GM18909 (cell line): ENCODE measurements around the gene AKR1A1.
"Not testable (repeated sequence)": the region's sequence is repeated elsewhere in the genome, so short reads cannot be mapped to it uniquely, and the experiment has no call there.

Experiments used
- ATAC-seq: cut with Tn5 transposase; IDR thresholded peaks from one replicate; pipeline ENCODE4 v1.9.1; 2021; ENCODE audit warnings: mild to moderate bottlenecking; ENCODE audit not compliant: unreplicated experiment, poor library complexity

AKR1A1 gene

GRCh38 chr1:45522324-45523104 is 28.1 kb upstream of the AKR1A1 start:
- no peak for ATAC-seq

GRCh38 chr1:45523516-45523915 is 27.1 kb upstream of the AKR1A1 start:
- ATAC-seq, result not testable (repeated sequence)

DNA sequence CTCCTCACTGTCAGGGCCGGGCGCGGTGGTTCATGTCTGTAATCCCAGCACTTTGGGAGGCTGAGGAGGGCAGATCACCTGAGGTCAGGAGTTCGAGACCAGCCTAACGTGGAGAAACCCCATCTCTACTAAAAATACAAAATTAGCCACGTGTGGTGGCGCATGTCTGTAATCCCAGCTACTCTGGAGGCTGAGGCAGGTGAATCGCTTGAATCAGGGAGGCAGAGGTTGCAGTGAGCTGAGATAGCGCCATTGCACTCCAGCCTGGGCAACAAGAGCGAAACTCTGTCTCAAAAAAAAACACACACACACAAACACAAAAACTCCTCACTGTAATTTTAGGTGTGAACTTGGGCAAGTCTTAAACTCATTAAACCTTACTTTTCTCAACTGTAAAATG is 26.7 kb upstream of the AKR1A1 start:
- ATAC-seq, result not testable (repeated sequence)

GRCh38 chr1:45526135-45526644 is 24.4 kb upstream of the AKR1A1 start:
- no peak for ATAC-seq

GRCh38 chr1:45530632-45531135 is 19.9 kb upstream of the AKR1A1 start:
- ATAC-seq, result no peak

DNA sequence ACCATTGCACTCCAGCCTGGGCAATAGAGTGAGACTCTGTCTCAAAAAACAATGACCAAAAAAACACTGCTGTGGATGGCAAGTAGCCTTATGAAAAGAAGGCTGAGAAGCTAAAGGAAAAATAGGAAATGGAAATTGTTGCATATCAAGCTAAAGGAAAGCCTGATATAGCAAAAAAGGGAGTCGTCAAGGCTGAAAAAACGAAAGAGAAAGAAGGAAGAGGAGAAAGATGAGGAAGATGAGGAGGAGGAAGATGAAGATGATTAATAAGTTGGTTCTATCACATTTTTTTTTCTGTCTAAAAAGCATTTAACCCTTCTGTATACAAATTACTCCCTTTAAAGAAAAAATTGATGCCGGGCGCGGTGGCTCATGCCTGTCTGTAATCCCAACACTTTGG is 18.8 kb upstream of the AKR1A1 start:
- ATAC-seq, result no peak

GRCh38 chr1:45535988-45536766 is 14.4 kb upstream of the AKR1A1 start:
- no peak for ATAC-seq

- no peak for ATAC-seq
These were observed 13.7 kb upstream of the AKR1A1 start for GRCh38 chr1:45536886-45537285.

DNA sequence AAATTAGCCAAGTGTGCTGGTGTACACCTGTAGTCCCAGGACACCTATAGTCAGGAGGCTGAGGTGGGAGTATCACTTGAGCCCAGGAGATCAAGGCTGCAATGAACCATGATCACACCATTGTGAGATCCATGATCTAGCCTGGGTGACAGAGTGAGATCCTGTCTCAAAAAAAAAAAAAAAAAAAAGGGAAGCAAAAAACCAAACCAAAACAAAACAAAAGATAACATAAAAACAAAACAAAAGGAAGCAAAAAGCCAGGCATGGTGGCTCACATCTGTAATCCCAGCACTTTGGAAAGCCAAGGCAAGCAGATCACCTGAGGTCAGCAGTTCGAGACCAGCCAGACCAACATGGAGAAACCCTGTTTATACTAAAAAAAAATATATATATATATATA is 9.4 kb upstream of the AKR1A1 start:
- no peak for ATAC-seq

DNA sequence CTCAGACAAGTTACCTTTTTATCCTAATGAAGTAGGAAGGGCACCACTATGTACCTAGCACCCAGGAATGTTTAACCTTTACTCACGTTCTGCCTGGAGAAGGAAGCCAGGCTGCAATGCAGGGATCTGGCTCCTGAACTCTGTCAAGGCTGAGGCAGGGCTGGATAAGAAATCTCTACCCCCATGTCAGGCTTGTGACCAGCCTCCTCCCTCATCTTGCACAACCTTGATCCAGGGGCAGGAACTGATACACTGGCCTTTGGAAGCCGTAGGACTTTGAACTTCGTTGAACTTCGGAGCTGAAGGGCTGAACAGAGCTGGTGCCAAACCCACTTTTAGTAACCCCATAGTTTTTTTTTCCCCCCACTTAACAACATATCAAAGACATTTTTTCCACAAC is 8.0 kb upstream of the AKR1A1 start:
- no peak for ATAC-seq

DNA sequence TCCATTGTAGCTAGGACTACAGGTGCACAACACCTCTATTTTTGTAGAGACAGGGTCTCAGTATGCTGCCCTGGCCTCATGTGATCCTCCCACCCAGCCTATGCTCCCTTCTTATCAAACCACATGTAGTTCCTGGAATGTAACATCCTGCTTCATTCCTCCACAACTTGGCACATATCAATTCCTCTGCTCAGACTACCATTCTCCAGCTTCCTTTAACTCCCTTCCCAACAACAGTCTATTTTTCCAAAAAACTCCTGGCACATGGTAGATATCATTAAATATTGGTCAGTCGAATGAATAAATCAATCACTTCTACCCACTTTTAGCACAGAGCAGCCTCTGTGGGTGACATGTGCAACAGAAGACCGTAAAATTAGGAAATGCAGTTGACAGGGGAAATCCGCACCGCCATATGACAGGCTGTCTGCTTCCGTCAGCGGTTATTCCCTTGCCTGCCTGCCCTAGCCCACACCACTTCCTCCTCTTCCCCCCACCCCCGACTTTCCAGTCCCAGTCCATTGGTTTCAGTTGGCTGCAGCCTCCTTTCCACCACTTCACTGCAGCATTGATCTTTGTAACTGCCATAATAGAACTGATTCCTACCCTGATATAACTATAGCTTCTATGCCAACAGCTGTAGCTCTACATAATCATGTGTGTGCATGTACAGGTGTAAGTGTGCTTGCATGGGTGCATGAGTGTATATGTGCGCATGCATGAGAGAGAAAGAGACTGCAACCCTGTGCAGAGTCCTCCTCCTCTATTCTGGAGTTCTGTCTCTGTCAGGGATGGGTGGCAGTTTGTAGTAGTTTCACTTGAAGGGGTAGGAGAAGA is 6.8 kb upstream of the AKR1A1 start:
- ATAC-seq, result peak; percentile 54

DNA sequence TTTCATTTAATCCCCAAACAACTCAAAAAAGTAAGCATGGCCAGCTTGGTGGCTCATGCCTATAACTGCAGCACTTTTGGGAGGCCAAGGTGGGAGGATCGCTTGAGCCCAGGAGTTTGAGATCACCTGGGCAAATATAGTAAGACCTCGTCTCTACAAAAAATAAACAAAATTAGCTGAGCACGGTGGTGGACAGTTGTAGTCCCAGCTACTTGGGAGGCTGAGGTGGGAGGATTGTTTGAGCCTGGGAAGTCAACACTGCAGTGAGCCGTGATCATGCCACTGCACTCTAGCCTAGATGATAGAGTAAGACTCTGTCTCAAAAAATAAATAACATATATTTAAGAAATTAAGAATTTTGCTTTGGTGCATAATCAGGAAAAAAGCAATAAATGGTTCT is 6.1 kb upstream of the AKR1A1 start:
- ATAC-seq, result no peak

DNA sequence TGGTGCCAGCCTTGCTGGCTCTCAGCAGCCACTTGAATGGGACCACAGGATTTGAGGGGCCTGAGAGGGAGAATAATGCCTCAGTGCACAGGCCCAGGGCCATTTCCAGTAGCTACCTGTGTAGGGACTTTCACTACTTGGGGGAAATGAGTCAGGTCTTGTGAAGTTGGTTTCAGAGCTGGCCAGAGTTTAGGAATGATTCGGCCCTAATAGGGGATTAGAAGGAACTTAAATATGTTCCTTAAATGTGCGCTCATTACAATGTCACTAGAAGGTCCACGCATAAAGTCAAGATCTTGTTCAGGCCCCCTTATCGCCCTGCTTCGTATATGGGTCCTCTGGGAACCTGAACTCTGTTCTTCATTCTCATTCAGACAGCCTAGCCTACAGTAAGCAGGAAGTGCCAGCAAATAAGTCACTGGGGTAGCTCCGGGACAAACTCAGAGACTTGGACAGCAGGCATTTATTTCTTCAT is 5.6 kb upstream of the AKR1A1 start:
- peak; percentile 63 for ATAC-seq

- peak; percentile 9 for ATAC-seq
These were observed 4.9 kb upstream of the AKR1A1 start for GRCh38 chr1:45545553-45546310.

GRCh38 chr1:45551684-45552083 is 1.1 kb downstream of the AKR1A1 start:
- ATAC-seq, result no peak

DNA sequence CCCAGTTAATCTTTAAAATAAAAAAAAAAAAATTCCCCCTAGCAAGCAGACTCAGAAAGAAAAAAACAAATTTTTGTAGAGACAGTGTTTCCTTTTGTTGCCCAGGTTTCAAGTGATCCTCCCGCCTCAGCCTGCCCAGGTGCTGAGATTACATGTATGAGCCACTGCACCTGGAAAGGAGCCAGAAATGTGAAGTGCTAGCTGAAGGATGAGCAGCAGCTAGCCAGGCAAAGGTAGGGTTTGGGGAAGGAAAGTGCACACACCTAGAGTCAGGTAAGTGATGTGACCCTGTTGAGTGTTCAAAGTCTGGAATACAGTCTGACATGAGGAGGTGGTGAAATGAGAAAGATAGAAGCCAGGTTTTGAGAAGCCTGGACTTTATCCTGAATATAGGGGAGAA is 1.7 kb downstream of the AKR1A1 start:
- no peak for ATAC-seq

DNA sequence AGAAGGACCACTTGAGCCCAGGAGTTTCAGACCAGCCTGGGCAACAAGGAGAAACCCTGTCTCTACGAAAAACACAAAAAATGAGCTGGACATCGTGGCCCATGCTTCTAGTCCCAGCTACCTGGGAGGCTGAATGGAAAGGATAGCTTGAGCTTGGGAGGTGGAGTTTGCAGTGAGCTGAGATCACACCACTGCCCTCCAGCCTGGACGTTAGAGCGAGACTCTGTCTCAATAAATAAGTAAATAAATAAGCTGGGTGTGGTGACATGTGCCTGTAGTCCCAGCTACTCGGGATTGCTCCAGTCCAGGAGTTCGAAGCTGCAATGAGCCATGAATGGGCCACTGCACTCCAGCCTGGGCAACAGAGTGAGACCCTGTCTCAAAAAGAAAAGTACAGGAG is 3.6 kb downstream of the AKR1A1 start:
- ATAC-seq, result no peak

DNA sequence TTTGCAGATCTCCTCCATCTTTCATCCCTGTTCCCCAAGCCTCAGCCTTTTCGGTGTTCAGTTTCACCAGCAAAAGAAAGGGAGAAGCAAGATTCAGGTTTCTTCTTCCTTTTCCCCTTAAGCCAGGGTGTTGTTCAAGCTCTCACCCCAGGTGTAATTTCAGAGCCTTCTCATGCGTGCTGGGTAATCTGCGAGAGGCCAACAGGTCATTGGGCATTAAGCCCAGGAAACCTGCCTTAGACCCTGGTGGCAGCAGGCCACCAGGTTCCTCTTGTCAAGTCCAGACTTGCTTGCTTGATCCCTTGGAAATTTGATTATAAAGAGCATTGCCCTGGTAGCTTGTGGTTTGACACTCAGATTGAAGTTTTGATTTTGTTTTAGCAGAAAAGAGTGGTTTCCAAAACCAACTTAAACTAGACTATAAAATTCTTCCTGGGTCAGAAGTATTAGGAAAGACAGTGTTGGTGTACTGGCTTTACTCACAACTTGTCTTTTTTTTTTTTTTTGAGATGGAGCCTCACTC is 6.9 kb downstream of the AKR1A1 start:
- no peak for ATAC-seq

DNA sequence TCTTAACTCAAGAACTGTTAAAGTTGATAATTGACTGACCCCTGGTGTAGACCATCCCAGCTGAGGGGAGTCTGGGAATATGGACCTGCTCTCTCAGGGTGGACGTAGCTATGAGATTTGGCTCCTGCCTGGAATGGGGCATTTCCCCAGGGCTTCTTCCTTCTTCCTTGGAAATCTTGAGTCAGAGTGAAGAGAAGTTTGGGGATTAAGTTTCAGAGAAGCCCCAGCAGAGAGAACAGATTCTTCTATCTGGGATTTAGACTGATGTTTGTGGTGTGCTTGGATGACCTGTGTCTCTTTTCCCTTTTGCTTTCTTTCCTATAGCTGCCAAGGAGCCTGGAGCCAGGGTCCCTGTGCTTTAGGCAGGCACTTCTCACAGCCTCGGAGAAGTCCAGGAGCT is 13.2 kb downstream of the AKR1A1 start:
- ATAC-seq, result no peak
